Dedifferentiated amniotic fluid mesenchymal stem cell (primary cell): ENCODE measurements around the gene OR2C3.
"Not testable (repeated sequence)": the region's sequence is repeated elsewhere in the genome, so short reads cannot be mapped to it uniquely, and the experiment has no call there.

ENCODE experiments used
- DNase-seq: peaks from one replicate; pipeline ENCODE4 v3.0.0-alpha.2; 2016; ENCODE audit errors: extremely low spot score

OR2C3 gene

GRCh38 chr1:247536340-247536739 lies at the start of gene OR2C3:
OR2C3 (minus strand) TSS chr1:247536440; CDS start chr1:247532511, 3,929 bp downstream.
- no peak for DNase-seq

- no peak for DNase-seq
These were observed 42.8 kb upstream of the OR2C3 start for GRCh38 chr1:247578946-247579460.

DNA sequence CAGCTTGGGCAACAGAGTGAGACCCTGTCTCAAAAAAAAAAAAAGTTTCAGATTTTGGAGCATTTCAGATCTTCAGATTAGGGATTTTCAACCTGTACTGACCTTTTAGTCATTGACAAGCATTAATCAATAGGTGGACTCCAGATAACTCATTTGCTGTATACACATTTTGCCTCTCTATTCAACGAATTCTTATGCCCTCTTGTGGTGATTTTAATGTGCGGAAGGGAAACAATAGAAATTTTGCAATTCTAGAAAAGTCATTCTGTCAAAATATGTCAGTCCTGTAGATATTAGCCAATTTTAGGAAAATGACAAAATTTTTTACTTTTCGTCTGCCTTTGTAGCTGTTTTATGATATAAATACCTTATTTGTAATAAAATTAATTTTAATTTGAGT lies 40.3 kb upstream of the OR2C3 start:
- DNase-seq: no peak

DNA sequence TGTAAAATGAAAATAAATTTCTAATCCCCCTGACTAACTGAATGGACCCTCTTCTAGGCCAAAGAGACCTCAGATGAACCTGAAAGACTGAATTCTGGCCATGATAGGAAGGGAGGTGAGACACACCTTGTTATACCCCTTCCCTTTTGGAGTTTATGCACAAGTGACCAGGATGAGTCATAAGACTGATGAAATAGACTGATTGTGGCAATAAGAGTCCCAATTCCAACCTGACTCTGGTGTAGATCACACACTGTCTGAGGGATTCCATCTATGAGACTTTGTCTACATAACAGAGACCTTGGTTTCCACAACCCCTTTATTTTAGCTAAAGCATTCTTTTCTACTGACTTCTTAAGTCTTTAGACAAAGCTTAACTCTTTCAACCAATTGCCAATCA lies 38.4 kb upstream of the OR2C3 start:
- DNase-seq: no peak

GRCh38 chr1:247574236-247574635 lies 38.0 kb upstream of the OR2C3 start:
- DNase-seq: no peak

DNA sequence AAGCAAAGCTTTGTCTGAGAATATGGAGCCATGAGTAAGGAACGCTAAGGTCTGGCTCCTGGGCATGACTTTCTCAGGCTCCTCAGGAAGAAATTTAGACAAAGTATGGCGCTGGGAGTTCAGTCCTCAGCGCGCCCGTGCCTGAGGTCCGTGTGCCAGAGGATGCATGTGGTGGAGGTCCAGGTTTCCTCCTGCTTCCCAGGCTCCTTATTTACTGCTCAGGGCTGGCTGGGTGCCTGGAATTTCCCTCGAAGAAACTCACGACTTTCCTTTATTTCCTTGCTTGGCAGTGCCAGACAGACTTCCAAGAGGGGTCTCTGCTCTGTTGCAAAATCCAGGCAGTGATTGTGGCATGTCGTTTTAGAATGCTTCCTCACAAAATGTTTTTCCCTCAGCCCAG lies 26.0 kb upstream of the OR2C3 start:
- DNase-seq: no peak

GRCh38 chr1:247561711-247562110 lies 25.5 kb upstream of the OR2C3 start:
- DNase-seq: no peak

DNA sequence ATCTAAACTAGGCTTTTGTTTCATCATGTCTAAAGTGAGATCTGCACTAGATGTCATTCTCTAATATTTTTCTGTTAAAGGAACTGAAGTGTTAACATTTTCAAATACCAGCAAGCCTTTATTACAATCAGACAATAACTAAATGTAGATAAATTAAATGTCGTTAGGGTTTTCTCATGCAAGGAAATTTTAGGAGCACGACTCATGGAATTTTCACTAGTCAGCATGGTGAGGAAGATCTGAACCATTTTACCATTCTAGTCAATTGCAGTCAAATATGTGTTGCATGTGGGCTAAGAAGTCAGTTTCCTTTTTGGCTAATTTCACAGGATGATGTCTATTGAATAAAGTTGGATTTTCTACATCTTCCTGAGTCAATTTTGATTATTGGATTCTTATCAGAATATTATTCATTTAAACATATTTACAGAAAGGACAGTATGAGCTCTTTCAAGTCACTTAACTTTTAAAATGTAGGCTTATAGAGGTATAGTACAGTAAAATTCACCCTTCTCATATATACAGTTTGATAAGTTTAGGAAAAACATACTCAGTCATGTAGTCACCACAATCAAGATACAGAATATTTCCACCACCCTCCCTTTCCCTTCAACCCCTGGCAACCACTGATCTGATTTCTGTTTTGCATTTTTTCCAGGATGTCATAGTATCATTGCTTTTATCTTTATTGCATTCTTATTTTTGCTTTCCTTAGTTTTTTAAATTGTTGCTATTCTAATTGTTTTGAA lies 21.9 kb upstream of the OR2C3 start:
- no peak for DNase-seq

DNA sequence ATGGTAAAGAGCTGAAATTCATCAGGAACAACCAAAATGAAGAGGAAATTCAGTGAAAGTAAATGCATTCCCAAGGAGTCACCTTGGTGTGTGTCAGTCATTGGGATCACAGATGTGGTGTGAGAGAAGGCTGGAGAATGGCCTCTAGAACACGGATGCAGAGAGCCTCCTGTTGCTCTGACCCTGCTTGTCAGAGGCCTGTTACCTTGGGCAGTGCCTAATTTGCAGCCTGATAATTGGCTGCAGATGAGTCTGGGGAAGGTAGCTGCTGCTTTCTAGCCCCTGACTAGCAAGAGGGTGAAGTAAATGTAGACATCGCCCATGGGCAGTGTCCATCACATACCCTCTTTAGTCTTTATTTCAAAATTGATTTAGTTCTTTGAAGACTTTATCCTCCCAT lies 16.0 kb upstream of the OR2C3 start:
- DNase-seq: no peak

GRCh38 chr1:247551721-247552120 lies 15.5 kb upstream of the OR2C3 start:
- DNase-seq: no peak

GRCh38 chr1:247548769-247549182 lies 12.5 kb upstream of the OR2C3 start, which contains the start of gene GCSAML:
GCSAML (plus strand) TSS chr1:247549134; CDS start chr1:247549192, 58 bp downstream.
- no peak for DNase-seq

DNA sequence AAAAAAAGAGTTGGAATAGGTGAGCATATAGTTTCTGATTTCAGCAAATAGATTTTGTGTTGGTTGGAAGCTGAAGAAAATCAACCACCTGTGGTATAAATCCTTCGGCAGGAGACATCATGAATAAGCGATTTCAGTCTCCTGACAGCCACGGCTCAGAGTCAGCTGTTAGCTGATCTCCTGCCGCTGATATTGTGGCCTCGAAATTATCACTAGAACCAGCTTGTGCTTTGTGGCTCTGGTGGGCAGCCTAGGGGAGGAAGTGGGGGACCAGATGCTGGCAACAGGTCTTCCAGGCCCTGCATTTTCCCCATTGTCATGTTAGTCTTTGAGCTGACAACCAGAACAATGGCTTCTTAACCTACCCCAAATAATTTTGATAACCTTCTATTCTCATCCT lies 11.9 kb upstream of the OR2C3 start:
- DNase-seq: no peak

GRCh38 chr1:247542811-247543210 lies 6.6 kb upstream of the OR2C3 start:
- no peak for DNase-seq

DNA sequence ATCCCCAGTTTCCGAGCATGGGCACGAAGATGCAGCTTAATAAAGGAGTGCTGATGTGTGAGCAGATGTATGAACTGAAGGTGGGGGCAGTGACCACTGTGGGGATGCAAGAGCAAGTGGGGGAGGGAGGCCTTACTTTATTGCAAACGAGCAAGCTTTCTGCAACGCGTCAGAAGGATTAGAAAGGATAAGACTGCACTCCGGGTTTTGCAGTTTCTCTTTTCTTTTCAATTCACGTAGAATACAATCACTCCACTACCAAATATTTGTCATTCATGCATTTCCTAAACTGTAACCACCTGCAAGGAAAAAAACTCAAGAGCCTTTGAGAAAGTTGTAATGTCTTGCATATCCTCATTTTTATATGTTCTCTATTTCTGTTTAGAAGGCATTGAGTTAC lies 4.3 kb upstream of the OR2C3 start:
- DNase-seq: no peak

DNA sequence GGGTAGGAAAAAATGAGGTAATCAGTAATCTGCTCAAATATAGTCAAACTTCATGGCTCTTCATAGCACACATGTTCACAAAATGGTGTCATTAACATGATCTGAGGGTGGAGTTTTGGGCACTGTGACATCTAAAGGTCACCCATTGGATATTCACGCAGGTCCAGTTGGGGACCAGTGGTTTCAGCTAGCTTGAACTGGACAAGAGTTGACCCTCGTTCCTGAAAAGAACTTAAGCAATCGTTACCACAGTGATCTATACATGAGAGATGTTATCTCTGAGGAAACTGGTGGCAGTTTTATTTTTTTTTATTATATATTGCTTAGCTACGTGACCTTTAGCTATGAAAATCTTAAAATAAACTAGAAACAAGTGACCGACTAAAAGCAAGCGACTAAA lies 3.0 kb upstream of the OR2C3 start:
- no peak for DNase-seq

DNA sequence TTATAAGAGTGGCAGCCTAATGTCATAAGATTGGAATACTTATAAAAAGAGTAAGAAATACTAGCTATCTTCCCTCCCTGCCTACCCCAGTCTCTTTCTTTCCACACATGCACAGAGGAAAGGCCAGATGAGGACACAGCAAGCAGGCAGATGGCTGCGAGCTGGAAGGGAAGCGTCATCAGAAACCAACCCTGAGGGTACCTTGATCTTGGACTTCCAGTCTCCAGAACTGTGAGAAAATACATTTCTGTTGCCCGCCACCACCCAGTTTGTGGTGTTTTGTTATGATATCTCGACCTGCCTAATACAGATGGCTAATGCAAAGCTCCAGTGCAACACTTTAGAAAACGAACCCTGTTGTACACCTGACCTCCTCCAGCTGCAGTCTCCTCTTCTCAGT lies 2.3 kb upstream of the OR2C3 start:
- no peak for DNase-seq

DNA sequence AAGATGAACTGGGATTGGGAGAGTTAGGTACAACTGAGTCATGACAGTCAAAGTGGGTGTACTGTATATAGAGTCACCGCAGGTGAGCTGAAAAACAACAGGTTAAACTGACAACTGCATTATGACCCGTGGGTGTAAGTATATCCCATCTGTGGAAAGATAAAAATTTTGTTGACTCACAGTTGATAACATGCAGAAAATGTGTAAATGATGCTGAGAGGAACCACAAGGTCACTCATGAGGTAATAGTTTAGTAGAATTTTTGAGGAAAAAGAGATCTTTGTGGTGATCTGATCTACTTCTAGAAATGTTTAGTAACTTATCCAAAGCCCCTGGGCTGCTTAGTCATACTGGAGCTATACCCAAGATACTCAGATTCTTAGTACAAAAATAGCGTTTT lies 838 bp downstream of the OR2C3 start:
- DNase-seq: no peak

GRCh38 chr1:247531937-247532336 lies 4.3 kb downstream of the OR2C3 start:
- no peak for DNase-seq

- no peak for DNase-seq
These were observed 5.5 kb downstream of the OR2C3 start for GRCh38 chr1:247530785-247531184.

GRCh38 chr1:247529771-247530355 lies 6.4 kb downstream of the OR2C3 start:
- DNase-seq: no peak

DNA sequence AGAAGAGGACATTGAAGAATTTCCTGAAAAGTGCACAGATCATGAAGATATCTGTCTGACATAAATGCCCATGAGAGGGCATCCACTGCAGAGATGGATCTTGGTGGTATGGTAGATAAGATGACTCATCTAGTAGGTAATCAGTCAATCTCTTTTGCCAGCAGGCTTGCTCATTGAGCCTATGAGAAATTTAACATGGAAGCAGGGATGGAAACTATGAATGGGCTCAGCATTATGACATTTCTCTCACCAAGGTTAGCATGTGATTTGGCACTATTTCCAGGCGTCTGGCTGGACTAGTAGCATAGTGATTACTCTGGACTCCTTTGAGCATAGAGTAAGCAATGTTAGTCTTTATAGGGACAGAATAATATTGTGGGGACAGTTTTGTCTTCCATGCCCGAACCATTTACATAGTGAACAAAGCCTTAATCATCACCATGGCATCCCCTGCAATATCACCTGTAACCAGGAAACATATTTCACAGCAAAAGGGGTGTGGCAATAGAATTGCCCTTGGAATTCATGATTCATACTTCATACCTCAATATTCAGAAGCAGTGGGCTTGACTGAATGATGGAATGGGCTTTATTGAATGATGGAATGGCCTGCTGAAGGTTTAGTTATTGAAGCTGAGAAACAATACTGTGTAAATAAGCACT lies 7.3 kb downstream of the OR2C3 start:
- DNase-seq: no peak

DNA sequence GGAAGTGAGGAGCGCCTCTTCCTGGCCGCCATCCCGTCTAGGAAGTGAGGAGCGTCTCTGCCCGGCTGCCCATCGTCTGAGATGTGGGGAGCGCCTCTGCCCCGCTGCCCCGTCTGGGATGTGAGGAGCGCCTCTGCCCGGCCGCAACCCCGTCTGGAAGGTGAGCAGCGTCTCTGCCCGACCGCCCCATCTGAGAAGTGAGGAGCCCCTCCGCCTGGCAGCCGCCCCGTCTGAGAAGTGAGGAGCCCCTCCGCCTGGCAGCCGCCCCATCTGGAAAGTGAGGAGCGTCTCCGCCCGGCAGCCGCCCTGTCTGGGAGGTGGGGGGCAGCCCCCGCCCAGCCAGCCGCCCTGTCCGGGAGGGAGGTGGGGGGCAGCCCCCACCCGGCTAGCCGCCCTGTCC lies 14.4 kb downstream of the OR2C3 start:
- DNase-seq: not testable (repeated sequence)

DNA sequence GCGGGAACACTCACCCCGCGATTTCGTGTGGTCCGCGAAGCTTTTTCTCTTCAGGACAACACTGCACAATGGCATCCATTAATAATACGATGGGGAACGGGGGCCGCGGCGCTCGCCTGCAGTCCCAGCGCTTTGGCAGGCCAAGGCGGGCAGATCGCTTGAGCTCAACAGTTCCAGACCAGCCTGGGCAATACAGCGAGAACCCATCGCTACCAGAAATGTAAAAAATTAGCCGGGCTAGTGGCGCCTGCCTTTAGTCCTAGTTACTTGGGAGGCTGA lies 17.7 kb downstream of the OR2C3 start:
- no peak for DNase-seq
